Measurements from ENCODE around the gene ASPM.

GRCh38 chr1:197106869-197107268 is 39.6 kb downstream of the ASPM start:
- TF ChIP-seq POLR2A (IDR thresholded peaks at IDR 0.05), result no peak
- no peak for TF ChIP-seq CTCF (IDR thresholded peaks at IDR 0.05)

Measured in right lobe of liver (tissue), 4 donors.